Measurements from ENCODE around the gene DELE1. TPM values are rescaled to one million over a fixed set of nuclear protein-coding genes. Genes with fewer than 3 reads are reported as not detected.

The DELE1 gene
- total RNA-seq, 4 donors from 2014 or later = 59.6 to 80.4 (median 75.7) TPM

GRCh38 chr5:141951332-141951781 lies 27.7 kb downstream of the DELE1 start:
- no peak for DNase-seq (ENCODE audit: low spot score in 2 of 2)
- Histone ChIP-seq H3K9me3 (no peaks in the 10 kb centered on the region), H3K4me3 (no peak overlapping the region), H3K4me1 (peaks cover 0 to 10% (median 0%) of the 10 kb centered on the region in 4 donors), H3K27ac (no peak overlapping the region), H3K36me3 (peaks cover 0 to 14% (median 0%) of the 10 kb centered on the region in 3 donors), H3K27me3 (no peaks in the 10 kb centered on the region)
- WGBS, 2 donors = 34 to 44% methylated on average over 9 of the region's 9 CpGs
- TF ChIP-seq EP300 (IDR thresholded peaks at IDR 0.05) (no peak), POLR2A (IDR thresholded peaks at IDR 0.05) (no peak), CTCF (IDR thresholded peaks at IDR 0.05) (peak in 1 of 5 experiments; percentile 17)

GRCh38 chr5:141952020-141952419 lies 28.3 kb downstream of the DELE1 start:
- H3K27me3 ChIP-seq = no peaks in the 10 kb centered on the region
- WGBS, 2 donors = 56 to 66% methylated on average over 2 of the region's 2 CpGs
- peaks cover 0 to 14% (median 0%) of the 10 kb centered on the region in 3 donors for H3K36me3 ChIP-seq
- DNase-seq (ENCODE audit: low spot score in 2 of 2) = no peak
- H3K27ac ChIP-seq = no peak overlapping the region
- peaks cover 0 to 8% (median 0%) of the 10 kb centered on the region in 4 donors for H3K4me1 ChIP-seq
- no peaks in the 10 kb centered on the region for H3K9me3 ChIP-seq
- no peak overlapping the region for H3K4me3 ChIP-seq
- TF ChIP-seq POLR2A (IDR thresholded peaks at IDR 0.05) = no peak
- TF ChIP-seq CTCF (IDR thresholded peaks at IDR 0.05) = no peak
- TF ChIP-seq EP300 (IDR thresholded peaks at IDR 0.05) = no peak

- Histone ChIP-seq H3K27ac (no peak overlapping the region), H3K36me3 (peaks cover 0 to 14% (median 0%) of the 10 kb centered on the region in 3 donors), H3K9me3 (no peaks in the 10 kb centered on the region), H3K27me3 (no peaks in the 10 kb centered on the region), H3K4me1 (peaks cover 0 to 22% (median 0%) of the 10 kb centered on the region in 4 donors), H3K4me3 (no peak overlapping the region)
- no peak for TF ChIP-seq CTCF (IDR thresholded peaks at IDR 0.05)
- TF ChIP-seq POLR2A (IDR thresholded peaks at IDR 0.05) = no peak
- TF ChIP-seq EP300 (IDR thresholded peaks at IDR 0.05) = peak in 1 of 2 donors; percentile 23
- 82 to 90% methylated on average over 2 of the region's 2 CpGs for WGBS, 2 donors
- DNase-seq (ENCODE audit: low spot score in 2 of 2) = no peak
Observed at GRCh38 chr5:141954194-141954593, 30.5 kb downstream of the DELE1 start.

GRCh38 chr5:141957367-141957996 lies 33.8 kb downstream of the DELE1 start:
- Histone ChIP-seq H3K4me3 (peak overlapping the region in 1 of 4 donors; percentile 22), H3K27ac (peak overlapping the region in 1 of 4 donors; percentile 48), H3K27me3 (no peaks in the 10 kb centered on the region), H3K9me3 (no peaks in the 10 kb centered on the region), H3K36me3 (peaks cover 0 to 7% (median 0%) of the 10 kb centered on the region in 3 donors), H3K4me1 (peaks cover 0 to 42% (median 3%) of the 10 kb centered on the region in 4 donors)
- no peak for DNase-seq (ENCODE audit: low spot score in 2 of 2)
- TF ChIP-seq CTCF (IDR thresholded peaks at IDR 0.05) (no peak), EP300 (IDR thresholded peaks at IDR 0.05) (no peak)
- WGBS, 2 donors = 60 to 62% methylated on average over 16 of the region's 16 CpGs

- peaks cover 0 to 7% (median 0%) of the 10 kb centered on the region in 3 donors for H3K36me3 ChIP-seq
- DNase-seq (ENCODE audit: low spot score in 2 of 2) = no peak
- H3K27ac ChIP-seq = peak within 1 kb of the TSS in 2 of 4 donors; percentile 33 to 48
- peak within 1 kb of the TSS in 1 of 4 donors; percentile 22 for H3K4me3 ChIP-seq
- H3K27me3 ChIP-seq = no peaks in the 10 kb centered on the region
- no peaks in the 10 kb centered on the region for H3K9me3 ChIP-seq
- peaks cover 0 to 42% (median 3%) of the 10 kb centered on the region in 4 donors for H3K4me1 ChIP-seq
- 16 to 22% methylated on average over 7 of the region's 7 CpGs for WGBS, 2 donors
- TF ChIP-seq POLR2A (IDR thresholded peaks at IDR 0.05) (no peak), EP300 (IDR thresholded peaks at IDR 0.05) (peak in 1 of 2 donors; percentile 17), CTCF (IDR thresholded peaks at IDR 0.05) (peak in 1 of 5 experiments; percentile 6)
Observed at GRCh38 chr5:141958113-141958512, 34.4 kb downstream of the DELE1 start, which contains the start of gene PCDH12. Gene PCDH12 (minus strand): TSS chr5:141958202. CDS start chr5:141957851, 351 bp downstream.
